ENCODE data around the gene MTFR1L. TPM values are rescaled to one million over a fixed set of nuclear protein-coding genes. Genes with fewer than 3 reads are reported as not detected.

MTFR1L gene
- polyA plus RNA-seq, 1 of the 3 experiments (the other 2 are of a cell fraction): 53.6 TPM

DNA sequence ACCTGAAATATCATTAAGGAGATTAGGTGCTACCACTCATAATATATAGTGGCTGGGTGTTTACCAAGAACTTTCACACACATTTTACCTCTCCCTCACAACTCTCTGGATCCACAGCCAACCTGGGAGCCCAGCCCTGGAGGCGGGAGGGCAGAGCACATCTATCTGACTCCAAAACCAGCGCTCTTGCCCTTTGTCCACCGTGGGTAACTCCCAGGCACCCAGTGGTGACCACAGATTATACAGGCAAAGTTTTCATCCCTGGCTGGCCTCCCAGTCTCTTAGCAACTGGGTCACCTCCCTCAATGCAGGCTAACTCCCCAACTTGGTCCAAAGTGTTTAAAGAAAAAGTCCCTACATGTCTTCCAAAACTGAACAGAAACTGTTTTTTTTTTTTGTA lies 53.4 kb downstream of the MTFR1L start:
- no peak overlapping the region for H2AFZ ChIP-seq (ENCODE audit: low read depth)
- H3K4me1 ChIP-seq (ENCODE audit: control insufficient read depth in 1 of 2, insufficient read depth in 2 of 2, low read depth in 1 of 2, low read length in 1 of 2): peaks cover 0 to 14% of the 10 kb centered on the region in 2 experiments; a peak in 1 of 4 replicates
- TF ChIP-seq SMC3 (IDR thresholded peaks at IDR 0.05; ENCODE audit: low read depth, low read length): no peak
- no peak for TF ChIP-seq RXRA (IDR thresholded peaks at IDR 0.05; ENCODE audit: borderline replicate concordance, low read depth)
- no peak for TF ChIP-seq POLR2AphosphoS5 (IDR thresholded peaks at IDR 0.05; ENCODE audit: low read depth, low read length)
- TF ChIP-seq, protein P1, sequence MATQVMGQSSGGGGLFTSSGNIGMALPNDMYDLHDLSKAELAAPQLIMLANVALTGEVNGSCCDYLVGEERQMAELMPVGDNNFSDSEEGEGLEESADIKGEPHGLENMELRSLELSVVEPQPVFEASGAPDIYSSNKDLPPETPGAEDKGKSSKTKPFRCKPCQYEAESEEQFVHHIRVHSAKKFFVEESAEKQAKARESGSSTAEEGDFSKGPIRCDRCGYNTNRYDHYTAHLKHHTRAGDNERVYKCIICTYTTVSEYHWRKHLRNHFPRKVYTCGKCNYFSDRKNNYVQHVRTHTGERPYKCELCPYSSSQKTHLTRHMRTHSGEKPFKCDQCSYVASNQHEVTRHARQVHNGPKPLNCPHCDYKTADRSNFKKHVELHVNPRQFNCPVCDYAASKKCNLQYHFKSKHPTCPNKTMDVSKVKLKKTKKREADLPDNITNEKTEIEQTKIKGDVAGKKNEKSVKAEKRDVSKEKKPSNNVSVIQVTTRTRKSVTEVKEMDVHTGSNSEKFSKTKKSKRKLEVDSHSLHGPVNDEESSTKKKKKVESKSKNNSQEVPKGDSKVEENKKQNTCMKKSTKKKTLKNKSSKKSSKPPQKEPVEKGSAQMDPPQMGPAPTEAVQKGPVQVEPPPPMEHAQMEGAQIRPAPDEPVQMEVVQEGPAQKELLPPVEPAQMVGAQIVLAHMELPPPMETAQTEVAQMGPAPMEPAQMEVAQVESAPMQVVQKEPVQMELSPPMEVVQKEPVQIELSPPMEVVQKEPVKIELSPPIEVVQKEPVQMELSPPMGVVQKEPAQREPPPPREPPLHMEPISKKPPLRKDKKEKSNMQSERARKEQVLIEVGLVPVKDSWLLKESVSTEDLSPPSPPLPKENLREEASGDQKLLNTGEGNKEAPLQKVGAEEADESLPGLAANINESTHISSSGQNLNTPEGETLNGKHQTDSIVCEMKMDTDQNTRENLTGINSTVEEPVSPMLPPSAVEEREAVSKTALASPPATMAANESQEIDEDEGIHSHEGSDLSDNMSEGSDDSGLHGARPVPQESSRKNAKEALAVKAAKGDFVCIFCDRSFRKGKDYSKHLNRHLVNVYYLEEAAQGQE (IDR thresholded peaks at IDR 0.05; ENCODE audit: low read depth, low read length): no peak
- TF ChIP-seq RCOR1 (IDR thresholded peaks at IDR 0.05; ENCODE audit: low read length): no peak
- no peak for TF ChIP-seq FOSL2 (IDR thresholded peaks at IDR 0.05; ENCODE audit: borderline replicate concordance, low read depth)
- TF ChIP-seq JUND (IDR thresholded peaks at IDR 0.05): no peak
- TF ChIP-seq, protein P2, sequence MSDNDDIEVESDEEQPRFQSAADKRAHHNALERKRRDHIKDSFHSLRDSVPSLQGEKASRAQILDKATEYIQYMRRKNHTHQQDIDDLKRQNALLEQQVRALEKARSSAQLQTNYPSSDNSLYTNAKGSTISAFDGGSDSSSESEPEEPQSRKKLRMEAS (IDR thresholded peaks at IDR 0.05; ENCODE audit: low read depth): no peak
- TF ChIP-seq SIN3A (IDR thresholded peaks at IDR 0.05; ENCODE audit: borderline replicate concordance, low read depth, low read length): no peak
- no peak for TF ChIP-seq NRF1 (IDR thresholded peaks at IDR 0.05; ENCODE audit: low read depth, low read length)
- no peak for TF ChIP-seq MEF2A (IDR thresholded peaks at IDR 0.05; ENCODE audit: borderline replicate concordance, low read depth)
- no peak for TF ChIP-seq GABPA (IDR thresholded peaks at IDR 0.05; ENCODE audit: low read depth)
- TF ChIP-seq TCF12 (IDR thresholded peaks at IDR 0.05): no peak
- TF ChIP-seq YY1 (IDR thresholded peaks at IDR 0.05; ENCODE audit: low read depth): no peak
- no peak for TF ChIP-seq FOXM1 (IDR thresholded peaks at IDR 0.05; ENCODE audit: low read depth)
- TF ChIP-seq, protein P3, sequence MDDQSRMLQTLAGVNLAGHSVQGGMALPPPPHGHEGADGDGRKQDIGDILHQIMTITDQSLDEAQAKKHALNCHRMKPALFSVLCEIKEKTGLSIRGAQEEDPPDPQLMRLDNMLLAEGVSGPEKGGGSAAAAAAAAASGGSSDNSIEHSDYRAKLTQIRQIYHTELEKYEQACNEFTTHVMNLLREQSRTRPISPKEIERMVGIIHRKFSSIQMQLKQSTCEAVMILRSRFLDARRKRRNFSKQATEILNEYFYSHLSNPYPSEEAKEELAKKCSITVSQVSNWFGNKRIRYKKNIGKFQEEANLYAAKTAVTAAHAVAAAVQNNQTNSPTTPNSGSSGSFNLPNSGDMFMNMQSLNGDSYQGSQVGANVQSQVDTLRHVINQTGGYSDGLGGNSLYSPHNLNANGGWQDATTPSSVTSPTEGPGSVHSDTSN (IDR thresholded peaks at IDR 0.05): no peak
- TF ChIP-seq CHD2 (IDR thresholded peaks at IDR 0.05; ENCODE audit: low read length, partially characterized antibody): no peak
- no peaks in the 10 kb centered on the region for H3K9me2 ChIP-seq
- 97% methylated on average over 3 of the region's 3 CpGs for WGBS (ENCODE audit: low lambda C conversion rate)
- no peak overlapping the region for H3K9ac ChIP-seq
- no peaks in the 10 kb centered on the region for H4K20me1 ChIP-seq (ENCODE audit: insufficient read depth)
- H3K9me3 ChIP-seq: no peaks in the 10 kb centered on the region
- no peaks in the 10 kb centered on the region for H3K27me3 ChIP-seq (ENCODE audit: insufficient read depth)
- H3K36me3 ChIP-seq (replicated peaks in 1 of 2; ENCODE audit: control insufficient read depth in 1 of 2, insufficient read depth in 2 of 2, low read length in 1 of 2): no peaks in the 10 kb centered on the region
- H3K79me2 ChIP-seq (ENCODE audit: insufficient read depth): peaks cover 13% of the 10 kb centered on the region
- no peak overlapping the region for H3K4me2 ChIP-seq
- H3K4me3 ChIP-seq (ENCODE audit: low read depth in 2 of 2, low read length in 1 of 2): no peak overlapping the region
- peaks cover 16% of the 10 kb centered on the region for H3F3A ChIP-seq (replicated peaks; ENCODE audit: insufficient read depth)
- H3K27ac ChIP-seq (ENCODE audit: low read depth in 2 of 2, low read length in 1 of 2): no peak overlapping the region
- DNase-seq: no peak
- POLR2A ChIA-PET: no interaction called here
- CTCF ChIA-PET: no interaction called here
